Ishikawa (cell line): ENCODE data around the gene DEFB118.

Experiments
- CEBPB ChIP-seq: IDR thresholded peaks from 2 replicates; pipeline ENCODE4 v1.6.1; 2012
- CREB1 ChIP-seq: IDR thresholded peaks from 2 replicates; pipeline ENCODE4 v1.6.1; 2012; ENCODE audit warnings: low read depth
- EGR1 ChIP-seq: IDR thresholded peaks from 2 replicates; pipeline ENCODE4 v1.6.1; 2012
- EP300 ChIP-seq: IDR thresholded peaks from 2 replicates; pipeline ENCODE4 v1.6.1; 2012; ENCODE audit warnings: borderline replicate concordance
- FOXM1 ChIP-seq: IDR thresholded peaks from 2 replicates; pipeline ENCODE4 v1.6.1; 2012; ENCODE audit warnings: low read depth, borderline replicate concordance
- MAX ChIP-seq: IDR thresholded peaks from 2 replicates; pipeline ENCODE4 v1.6.1; 2012
- NFIC ChIP-seq: IDR thresholded peaks from 2 replicates; pipeline ENCODE4 v1.6.1; 2012
- RAD21 ChIP-seq: IDR thresholded peaks from 2 replicates; pipeline ENCODE4 v1.6.1; 2012; ENCODE audit warnings: low read depth
- REST ChIP-seq: IDR thresholded peaks from 2 replicates; pipeline ENCODE4 v1.6.1; 2012; ENCODE audit warnings: low read depth, mild to moderate bottlenecking
- TAF1 ChIP-seq: IDR thresholded peaks from 2 replicates; pipeline ENCODE4 v1.6.1; 2012; ENCODE audit warnings: low read depth, mild to moderate bottlenecking
- TCF12 ChIP-seq: IDR thresholded peaks from 2 replicates; pipeline ENCODE4 v1.6.1; 2012; ENCODE audit warnings: low read depth
- TEAD4 ChIP-seq: IDR thresholded peaks from 2 replicates; pipeline ENCODE4 v1.6.1; 2012
- USF1 ChIP-seq: IDR thresholded peaks from 2 replicates; pipeline ENCODE4 v1.6.1; 2012
- YY1 ChIP-seq: IDR thresholded peaks from 2 replicates; pipeline ENCODE4 v1.6.1; 2012; ENCODE audit warnings: low read depth
- ZBTB7A ChIP-seq: IDR thresholded peaks from 2 replicates; pipeline ENCODE4 v1.6.1; 2012; ENCODE audit warnings: low read depth

The DEFB118 gene

GRCh38 chr20:31418307-31418706 lies 49.9 kb downstream of the DEFB118 start:
- TF ChIP-seq TAF1 (no peak), MAX (no peak), RAD21 (no peak), USF1 (no peak), TCF12 (no peak), ZBTB7A (no peak), NFIC (no peak), EP300 (no peak), YY1 (no peak), FOXM1 (no peak), EGR1 (no peak), REST (no peak), CREB1 (no peak), TEAD4 (no peak), CEBPB (no peak)
